Endothelial cell of umbilical vein (primary cell): Measurements from ENCODE around the gene ZDHHC24. TPM values are rescaled to one million over a fixed set of nuclear protein-coding genes. Genes with fewer than 3 reads are reported as not detected.

Experiments used
- BruUV-seq: library from RNA; stranded (reverse); fragments of 400-500 nt; replicated peaks from 2 replicates; lab custom pipeline; 2021; lab: Mats Ljungman, UMichigan
- CTCF ChIA-PET: fragments of 300-600, 350-600 bp; sonication (Branson Sonifier 250); formaldehyde crosslinking; loops from one replicate; lab custom pipeline; 2021; ENCODE audit warnings: antibody characterized with exemption, inconsistent platforms; lab: Charles Lee
- POLR2A ChIA-PET: fragments of 300-600, 350-600 bp; sonication (Branson Sonifier 250); formaldehyde crosslinking; loops from one replicate; lab custom pipeline; 2021; ENCODE audit warnings: antibody characterized with exemption, inconsistent platforms; lab: Charles Lee
- DNase-seq: peaks from one replicate; pipeline ENCODE4 v3.0.0-alpha.2; 2011; ENCODE audit warnings: low read depth, low spot score
- FAIRE-seq: peaks from 2 replicates; lab custom pipeline; 2011; peaks lifted over from hg19 to GRCh38; lab: Jason Lieb, UNC
- H2AFZ ChIP-seq: 2 replicates; pipeline ENCODE4 v1.6.0; 2012; ENCODE audit warnings: low read depth, low read length, control low read depth, inconsistent platforms
- H3K27ac ChIP-seq: 2 replicates; pipeline ENCODE4 v1.5.1; 2011; ENCODE audit warnings: low read depth, mild to moderate bottlenecking, control low read depth, low read length, moderate library complexity; ENCODE audit not compliant: insufficient read depth
- H3K27me3 ChIP-seq, 2 experiments: 2 replicates each; pipeline versions ENCODE4 v1.6.0 to v1.6.1; 2011; ENCODE audit warnings: low read length in 2 of 2, mixed read lengths in 1 of 2; ENCODE audit not compliant: control insufficient read depth in 2 of 2, insufficient read depth in 2 of 2
- H3K36me3 ChIP-seq, 2 experiments: 2 replicates in 1 of 2; 3 replicates in 1 of 2; pipeline ENCODE4 v1.5.1; 2011; ENCODE audit warnings: low read length in 2 of 2, mild to moderate bottlenecking in 1 of 2, moderate library complexity in 1 of 2; ENCODE audit not compliant: control insufficient read depth in 2 of 2, insufficient read depth in 2 of 2; ENCODE audit errors: extremely low read depth in 1 of 2
- H3K4me1 ChIP-seq: 3 replicates; pipeline ENCODE4 v1.5.1; 2011; ENCODE audit warnings: mild to moderate bottlenecking, low read length; ENCODE audit not compliant: control insufficient read depth, insufficient read depth; ENCODE audit errors: extremely low read depth
- H3K4me2 ChIP-seq: 2 replicates; pipeline ENCODE4 v1.6.1; 2011; ENCODE audit warnings: low read length, control low read depth, mixed read lengths; ENCODE audit not compliant: insufficient read depth
- H3K4me3 ChIP-seq, 3 experiments: fragments of 200-600 bp in 1 of 3; sonication (generic), shearing (Covaris generic) in 1 of 3; replicated peaks in 1 of 3; 2 replicates each; pipeline ENCODE4 v1.5.1; 2011 to 2016; ENCODE audit warnings: control low read depth in 3 of 3, low read length in 3 of 3, mild to moderate bottlenecking in 2 of 3, inconsistent platforms in 1 of 3, low read depth in 1 of 3, moderate library complexity in 1 of 3; ENCODE audit not compliant: insufficient read depth in 1 of 3
- H3K79me2 ChIP-seq: 2 replicates; pipeline ENCODE4 v1.6.0; 2012; ENCODE audit warnings: low read length, inconsistent platforms; ENCODE audit not compliant: control insufficient read depth, insufficient read depth
- H3K9ac ChIP-seq: replicated peaks from 2 replicates; pipeline ENCODE3; 2011; ENCODE audit warnings: low read length, control low read depth; ENCODE audit not compliant: insufficient read depth; ENCODE audit errors: extremely low read depth
- H3K9me1 ChIP-seq: replicated peaks from 3 replicates; pipeline ENCODE4 v1.6.0; 2011; ENCODE audit warnings: mild to moderate bottlenecking, low read length; ENCODE audit not compliant: control insufficient read depth, insufficient read depth; ENCODE audit errors: extremely low read depth
- H3K9me3 ChIP-seq: replicated peaks from 2 replicates; pipeline ENCODE4 v1.5.1; 2012; ENCODE audit warnings: low read length, inconsistent platforms; ENCODE audit not compliant: control insufficient read depth, insufficient read depth
- H4K20me1 ChIP-seq: replicated peaks from 2 replicates; pipeline ENCODE3; 2011; ENCODE audit warnings: mild to moderate bottlenecking, low read length; ENCODE audit not compliant: control insufficient read depth, insufficient read depth; ENCODE audit errors: extremely low read depth
- EZH2 ChIP-seq: IDR thresholded peaks from 2 replicates; pipeline ENCODE4 v1.6.1; 2012; ENCODE audit warnings: borderline replicate concordance, low read depth, mild to moderate bottlenecking, moderate library complexity, low read length, inconsistent platforms; ENCODE audit not compliant: severe bottlenecking
- FOS ChIP-seq: IDR thresholded peaks from 2 replicates; pipeline ENCODE4 v1.6.1; 2011; ENCODE audit warnings: mild to moderate bottlenecking, low read length, moderate library complexity, borderline replicate concordance; ENCODE audit not compliant: insufficient read depth
- GATA2 ChIP-seq: IDR thresholded peaks from 2 replicates; pipeline ENCODE4 v1.7.0; 2011; ENCODE audit warnings: low read depth, mild to moderate bottlenecking, moderate library complexity, mixed read lengths, low read length; ENCODE audit not compliant: insufficient read length, insufficient read depth
- POLR2AphosphoS5 ChIP-seq: IDR thresholded peaks from 2 replicates; pipeline ENCODE4 v1.6.1; 2012; ENCODE audit warnings: low read depth, mild to moderate bottlenecking, control low read depth, low read length, moderate library complexity; ENCODE audit not compliant: insufficient read depth
- dilution Hi-C: fragments of 300-500 bp; cut with MboI; formaldehyde crosslinking; loops from one replicate; pipeline ENCODE4 v1.15.0; 2019; ENCODE audit warnings: low sequenced_read_pairs; ENCODE audit not compliant: extremely low pct_ligation_motif_present
- intact Hi-C: fragments of 100-400 bp; cut with micrococcal nuclease; formaldehyde crosslinking; loops from one replicate; pipeline ENCODE4 v1.10.0; 2022
- polyA plus RNA-seq, 4 experiments: library from polyadenylated mRNA; depleted of rRNA in 3 of 4; stranded (reverse) in 3 of 4; unstranded in 1 of 4; fragments of >200 nt; gene quantifications; 2 replicates each; pipeline versions ENCODE4 v1.2.1 to v1.2.3, GENCODE V29; 2011 to 2012; ENCODE audit warnings: missing spikeins in 1 of 4
- total RNA-seq: library from RNA; stranded (reverse); gene quantifications from 2 replicates; pipeline ENCODE4 v1.2.3, GENCODE V29; 2021
- TF ChIP-seq, protein P1 (sequence below), 2 donors: IDR thresholded peaks; 1 replicate in 1 of 2; 2 replicates in 1 of 2; pipeline ENCODE4 v1.5.1; 2011; ENCODE audit warnings: low read length in 2 of 2, mild to moderate bottlenecking in 2 of 2, moderate library complexity in 2 of 2, control low read depth in 1 of 2, inconsistent platforms in 1 of 2, low read depth in 1 of 2; ENCODE audit not compliant: insufficient read depth in 1 of 2; ENCODE audit errors: extremely low read depth in 1 of 2

Gene ZDHHC24
- total and polyA plus RNA-seq, 2 donors (not counting 3 experiments of a cell fraction or from before 2014, with no cell fraction given) = 20.1 to 21.1 TPM

DNA sequence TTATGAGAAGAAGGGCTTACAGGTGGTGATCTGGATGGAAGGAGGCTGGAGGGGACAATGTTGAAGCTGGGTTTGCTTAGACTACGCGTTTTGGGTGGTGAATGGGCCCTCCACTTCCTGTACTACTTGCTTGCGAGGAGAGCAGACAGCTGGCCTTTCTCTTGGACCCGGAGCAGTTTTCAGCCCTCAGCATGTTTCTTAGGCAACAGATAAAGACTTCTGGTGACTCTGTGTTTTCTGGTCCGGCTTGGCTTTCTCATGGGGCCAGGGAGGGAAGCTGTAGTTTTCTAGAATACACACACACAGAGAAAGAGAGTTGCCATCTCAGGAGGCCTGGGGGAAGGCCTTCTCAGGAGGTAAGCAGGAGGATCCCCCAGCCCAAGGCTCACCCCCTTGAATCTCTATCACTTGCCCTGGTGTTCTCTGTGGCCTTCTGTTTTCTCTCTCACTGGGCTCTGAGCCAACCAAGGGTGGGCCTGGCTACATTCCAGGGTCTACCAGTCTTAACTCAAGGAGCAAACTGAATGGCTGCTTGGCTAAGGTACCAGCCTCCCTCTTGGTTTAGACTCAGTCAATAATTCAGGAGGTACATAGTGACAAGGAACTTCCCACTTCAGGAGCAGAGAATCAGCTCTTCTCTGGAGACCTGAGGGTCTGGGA lies 49.5 kb upstream of the ZDHHC24 start:
- Histone ChIP-seq H3K79me2 (no peaks in the 10 kb centered on the region), H4K20me1 (no peaks in the 10 kb centered on the region), H3K27ac (no peak overlapping the region), H2AFZ (no peak overlapping the region), H3K4me2 (no peak overlapping the region), H3K36me3 (peaks cover 0 to 4% of the 10 kb centered on the region in 2 experiments), H3K27me3 (peaks cover 0 to 2% of the 10 kb centered on the region in 2 experiments), H3K4me1 (peaks cover 5% of the 10 kb centered on the region), H3K9me3 (no peaks in the 10 kb centered on the region), H3K9me1 (no peaks in the 10 kb centered on the region), H3K4me3 (no peak overlapping the region), H3K9ac (no peak overlapping the region)
- intact Hi-C loops = no loop called here
- dilution Hi-C loops = no loop called here
- CTCF ChIA-PET = interaction anchor here (1.5 to 2.2 kb wide), 2 partner anchors 10 to 83 kb away, joined by 3 to 11 read pairs; partner anchors contain the start of gene RBM4B
- DNase-seq (no peak), FAIRE-seq (no peak)
- POLR2A ChIA-PET = interaction anchor here (0.5 to 1.7 kb wide), 2 partner anchors 21 to 104 kb away, joined by 5 to 8 read pairs; partner anchors contain the start of gene RBM14
- TF ChIP-seq FOS (no peak), POLR2AphosphoS5 (no peak), GATA2 (no peak), EZH2 (no peak)
- TF ChIP-seq, protein P1, sequence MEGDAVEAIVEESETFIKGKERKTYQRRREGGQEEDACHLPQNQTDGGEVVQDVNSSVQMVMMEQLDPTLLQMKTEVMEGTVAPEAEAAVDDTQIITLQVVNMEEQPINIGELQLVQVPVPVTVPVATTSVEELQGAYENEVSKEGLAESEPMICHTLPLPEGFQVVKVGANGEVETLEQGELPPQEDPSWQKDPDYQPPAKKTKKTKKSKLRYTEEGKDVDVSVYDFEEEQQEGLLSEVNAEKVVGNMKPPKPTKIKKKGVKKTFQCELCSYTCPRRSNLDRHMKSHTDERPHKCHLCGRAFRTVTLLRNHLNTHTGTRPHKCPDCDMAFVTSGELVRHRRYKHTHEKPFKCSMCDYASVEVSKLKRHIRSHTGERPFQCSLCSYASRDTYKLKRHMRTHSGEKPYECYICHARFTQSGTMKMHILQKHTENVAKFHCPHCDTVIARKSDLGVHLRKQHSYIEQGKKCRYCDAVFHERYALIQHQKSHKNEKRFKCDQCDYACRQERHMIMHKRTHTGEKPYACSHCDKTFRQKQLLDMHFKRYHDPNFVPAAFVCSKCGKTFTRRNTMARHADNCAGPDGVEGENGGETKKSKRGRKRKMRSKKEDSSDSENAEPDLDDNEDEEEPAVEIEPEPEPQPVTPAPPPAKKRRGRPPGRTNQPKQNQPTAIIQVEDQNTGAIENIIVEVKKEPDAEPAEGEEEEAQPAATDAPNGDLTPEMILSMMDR (IDR thresholded peaks at IDR 0.05; ENCODE audit: extremely low read depth in 1 of 2, insufficient read depth in 1 of 2, low read depth in 1 of 2, low read length in 2 of 2) = no peak
- BruUV-seq = no TSS peak
